GM12891 (cell line): Measurements from ENCODE around the gene TEX29.

ENCODE experiments used
- PAX5 ChIP-seq: IDR thresholded peaks from 2 replicates; pipeline ENCODE4 v1.6.1; 2011; ENCODE audit warnings: low read length, moderate library complexity, mild to moderate bottlenecking; ENCODE audit not compliant: insufficient read depth, severe bottlenecking
- POLR2A ChIP-seq: IDR thresholded peaks from 2 replicates; pipeline ENCODE4 v1.6.1; 2011; ENCODE audit warnings: low read depth, low read length, control low read depth
- POLR2AphosphoS5 ChIP-seq: IDR thresholded peaks from 2 replicates; pipeline ENCODE4 v1.6.1; 2011; ENCODE audit warnings: low read depth, low read length, control low read depth
- POU2F2 ChIP-seq: IDR thresholded peaks from 2 replicates; pipeline ENCODE4 v1.6.1; 2011; ENCODE audit warnings: low read depth, mild to moderate bottlenecking, control low read depth, low read length, moderate library complexity
- TAF1 ChIP-seq: IDR thresholded peaks from 2 replicates; pipeline ENCODE4 v1.6.1; 2011; ENCODE audit warnings: low read depth, low read length, control low read depth

- TF ChIP-seq POU2F2 (no peak), POLR2A (no peak), POLR2AphosphoS5 (no peak), TAF1 (no peak), PAX5 (no peak)
These were observed 25.2 kb downstream of the TEX29 start for GRCh38 chr13:111345682-111346081.
